NCI-H526 (cell line): ENCODE results near the gene NF2.

Experiments used
- DNase-seq, 2 experiments: peaks; one replicate each; lab custom pipeline; 2025; lab: John Stamatoyannopoulos, UW

The NF2 gene

DNA sequence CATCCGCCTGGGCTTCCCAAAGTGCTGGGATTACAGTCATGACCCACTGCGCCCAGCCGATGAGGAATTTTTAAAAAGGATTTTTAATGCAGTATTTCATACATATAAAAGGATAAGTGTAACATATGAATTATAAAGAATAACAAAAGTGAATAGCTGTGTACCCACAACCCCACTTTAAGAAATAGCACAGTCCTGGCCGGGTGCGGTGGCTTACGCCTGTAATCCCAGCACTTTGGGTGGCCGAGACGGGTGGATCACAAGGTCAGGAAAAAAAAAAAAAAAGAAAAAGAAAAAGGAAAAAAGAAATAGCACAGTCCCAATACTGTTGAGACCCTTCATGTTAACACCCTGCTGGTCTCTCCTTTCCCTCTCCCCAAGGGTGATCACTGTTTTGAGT is 62.1 kb downstream of the NF2 start:
- no peak for DNase-seq

- no peak for DNase-seq
Observed at GRCh38 chr22:29668673-29669072, 65.2 kb downstream of the NF2 start.

DNA sequence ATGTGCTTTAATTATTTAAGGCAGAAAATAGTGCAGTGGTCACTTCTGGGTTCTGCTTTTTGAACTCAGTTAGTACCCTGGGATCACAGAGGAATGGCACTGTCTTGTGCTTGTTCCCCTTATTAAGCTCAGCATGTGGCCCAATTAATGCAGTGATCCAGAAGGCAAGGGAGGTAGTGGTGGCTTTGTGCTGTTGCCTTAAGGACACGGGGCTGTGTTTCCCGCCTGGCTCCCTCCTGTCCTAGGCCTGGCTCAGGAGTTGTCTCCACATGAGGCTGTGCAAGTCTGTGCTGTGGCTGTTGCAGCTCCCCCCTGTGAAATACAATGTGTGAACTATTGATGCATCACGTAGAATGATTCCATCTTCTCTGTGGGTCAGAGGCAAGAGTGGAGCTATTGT is 67.2 kb downstream of the NF2 start:
- DNase-seq, result no peak

GRCh38 chr22:29673361-29674066 is 70.1 kb downstream of the NF2 start:
- DNase-seq, result no peak

DNA sequence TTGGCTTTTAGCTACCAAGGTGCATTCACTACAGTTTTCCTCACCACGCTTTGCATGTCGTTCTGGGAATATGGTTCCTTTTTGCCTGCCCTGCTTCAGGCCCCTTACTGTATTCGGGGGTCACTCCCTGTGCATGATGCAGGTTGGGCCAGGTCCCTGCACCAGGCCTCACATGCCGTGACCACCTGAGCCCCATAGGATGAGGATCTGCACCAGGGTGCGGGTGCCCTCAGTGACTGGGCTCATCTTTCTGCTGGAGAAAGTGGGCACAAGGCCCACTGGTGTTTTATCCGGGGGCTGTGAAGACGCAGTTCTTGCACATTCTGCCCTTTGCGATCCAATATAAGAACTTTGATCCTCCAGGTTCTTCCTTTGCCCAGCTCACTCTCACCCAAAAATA is 70.7 kb downstream of the NF2 start:
- DNase-seq, result no peak

- no peak for DNase-seq
Observed at GRCh38 chr22:29679316-29679715, 75.9 kb downstream of the NF2 start.

GRCh38 chr22:29683536-29683935 is 80.1 kb downstream of the NF2 start:
- no peak for DNase-seq

GRCh38 chr22:29684244-29684643 is 80.8 kb downstream of the NF2 start:
- DNase-seq, result no peak

DNA sequence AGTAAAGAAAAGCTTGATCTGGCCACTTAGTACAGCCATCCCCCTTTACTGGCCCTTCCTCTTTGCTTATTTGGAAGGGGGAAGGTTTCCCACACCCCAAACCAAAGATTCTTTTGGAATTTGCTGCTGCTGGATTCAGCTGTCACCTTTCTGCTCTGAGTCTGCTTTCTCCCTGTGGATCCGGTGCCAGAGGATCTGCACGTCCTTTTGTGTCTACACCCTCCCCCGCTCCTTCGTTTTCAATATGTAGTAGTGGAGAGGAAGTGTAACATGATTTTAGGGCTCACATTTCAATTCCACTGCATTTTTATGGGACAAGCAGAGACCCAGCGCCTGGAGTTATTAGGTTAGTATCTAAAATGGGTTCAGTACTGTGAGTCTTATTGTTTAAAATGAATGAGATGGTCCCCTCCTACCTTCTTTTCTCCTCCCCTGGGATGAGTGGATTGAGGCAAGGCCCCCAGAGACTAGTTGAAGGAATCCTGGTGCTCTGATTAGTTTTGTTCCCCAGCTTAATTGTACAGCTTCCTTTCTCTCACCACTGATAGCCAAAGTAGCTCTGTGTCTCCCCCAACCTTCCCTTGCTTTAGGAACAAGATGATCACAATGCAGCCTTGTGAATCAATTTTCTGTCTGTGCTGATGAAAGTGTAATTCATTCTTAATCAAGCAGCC is 85.9 kb downstream of the NF2 start:
- no peak for DNase-seq

DNA sequence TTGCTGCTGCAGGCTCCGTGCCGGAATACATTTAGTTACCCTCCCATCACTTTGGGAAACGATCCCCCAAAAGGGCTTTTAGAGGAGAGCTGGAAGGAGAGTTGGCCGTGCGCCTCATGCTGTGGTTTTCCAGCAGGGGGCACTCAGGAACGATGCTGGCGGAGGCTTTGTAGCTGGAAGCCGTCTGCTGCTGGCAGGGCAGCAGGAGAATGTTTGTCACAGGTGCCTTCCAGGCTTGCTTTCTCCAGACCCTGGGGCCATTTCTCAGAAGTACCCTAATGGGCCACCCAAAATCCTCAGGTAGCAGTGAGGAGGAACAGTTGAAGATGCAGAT is 86.4 kb downstream of the NF2 start:
- DNase-seq, result peak in 1 of 2 experiments; percentile 55

GRCh38 chr22:29690476-29690875 is 87.0 kb downstream of the NF2 start:
- DNase-seq, result no peak

GRCh38 chr22:29691636-29692326 is 88.3 kb downstream of the NF2 start:
- peak; percentile 8 to 74 for DNase-seq

GRCh38 chr22:29692327-29692640 is 88.9 kb downstream of the NF2 start:
- no peak for DNase-seq

GRCh38 chr22:29693161-29693560 is 89.7 kb downstream of the NF2 start:
- DNase-seq, result no peak

- no peak for DNase-seq
Observed at GRCh38 chr22:29693671-29694070, 90.2 kb downstream of the NF2 start.

- no peak for DNase-seq
Observed at GRCh38 chr22:29695129-29695926, 91.9 kb downstream of the NF2 start.

GRCh38 chr22:29697853-29698598 is 94.6 kb downstream of the NF2 start:
- DNase-seq, result no peak

- no peak for DNase-seq
Observed at GRCh38 chr22:29700206-29700899, 96.9 kb downstream of the NF2 start.

DNA sequence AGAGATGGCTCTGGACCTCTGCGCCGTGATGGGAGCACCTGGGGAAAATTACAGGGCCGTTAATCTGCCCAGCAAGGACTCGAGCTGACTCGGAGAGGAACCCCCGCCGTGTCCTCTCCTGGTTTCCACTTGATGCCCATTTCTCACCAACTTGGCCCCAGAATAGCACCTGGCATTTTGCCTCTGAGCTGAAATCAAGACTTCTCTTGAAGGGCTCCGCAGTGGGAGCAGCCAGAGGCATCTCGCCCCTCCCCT is 97.4 kb downstream of the NF2 start:
- DNase-seq, result no peak

DNA sequence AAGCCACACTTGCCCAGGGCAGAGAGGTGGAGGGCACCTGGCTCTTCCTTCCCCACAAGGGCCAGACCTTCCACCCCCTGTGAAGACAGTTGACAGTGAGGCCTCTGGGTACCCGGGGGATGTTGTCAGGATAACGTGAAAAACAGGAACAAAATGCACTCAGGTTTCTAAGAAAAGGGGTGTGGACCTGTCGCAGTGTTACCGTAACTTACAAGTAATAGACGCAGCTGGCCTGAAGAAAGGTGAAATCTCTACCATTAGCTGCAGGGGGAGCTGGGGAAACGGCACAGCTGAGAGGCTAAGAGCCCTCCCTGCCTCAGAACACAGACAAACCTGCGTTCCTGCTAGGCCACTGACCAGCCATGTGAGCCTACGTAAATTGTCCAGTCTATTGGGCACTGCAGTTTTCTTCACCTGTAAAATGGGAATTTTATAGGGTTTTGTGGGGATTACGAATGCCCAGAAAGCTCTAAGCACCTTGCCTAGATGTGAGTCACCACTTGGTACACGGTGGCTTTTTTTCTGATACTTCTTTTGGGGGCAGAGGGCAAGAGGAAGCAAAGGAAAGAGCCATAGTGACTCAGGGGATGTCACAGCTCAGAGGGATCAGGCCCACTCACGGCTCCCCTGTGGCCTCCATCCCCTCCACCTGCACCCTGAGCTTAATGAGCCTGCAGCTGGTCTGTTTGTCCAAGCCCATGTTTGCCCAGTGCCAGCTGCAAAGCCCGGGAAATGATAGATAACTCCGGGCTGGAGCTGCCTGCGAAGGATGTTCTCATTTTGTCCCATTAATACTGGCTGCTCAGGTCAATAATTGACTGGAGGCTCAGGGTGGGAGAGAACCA is 97.9 kb downstream of the NF2 start:
- peak; percentile 25 to 70 for DNase-seq
